Measurements from ENCODE around the gene HMCN1. TPM values are rescaled to one million over a fixed set of nuclear protein-coding genes. Genes with fewer than 3 reads are reported as not detected.

The HMCN1 gene
- total RNA-seq, 4 donors from 2014 or later: 1.0 to 8.1 (median 2.5) TPM

GRCh38 chr1:185896863-185897262 lies 162.7 kb downstream of the HMCN1 start:
- no peak for DNase-seq (ENCODE audit: low spot score in 2 of 2)
- intact Hi-C loops (cut with DNase I; ENCODE audit: low total_unique reads): no loop called here
- H3K4me3 ChIP-seq (ENCODE audit: low read depth, poor library complexity, severe bottlenecking): no peak overlapping the region
- no peak for TF ChIP-seq POLR2A (IDR thresholded peaks at IDR 0.05)
- no peak for TF ChIP-seq CTCF (IDR thresholded peaks at IDR 0.05)

DNA sequence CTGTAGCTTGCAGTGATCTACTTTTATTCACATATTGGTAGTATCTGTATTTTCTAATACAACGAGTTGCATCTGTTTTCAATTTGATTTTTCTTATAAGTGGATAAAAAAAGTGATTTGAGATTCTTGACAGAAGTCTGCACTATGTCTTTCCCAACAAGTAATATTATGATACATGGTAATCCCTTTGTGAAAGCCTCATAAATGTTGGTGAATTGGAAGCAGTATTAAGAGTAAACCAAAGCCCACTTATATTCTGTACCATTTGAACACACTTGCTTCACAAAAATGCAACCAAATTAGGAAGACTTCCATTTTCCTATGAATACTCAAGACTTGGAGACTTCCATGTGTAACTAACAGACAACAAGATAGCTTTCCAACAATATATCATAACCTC lies 172.0 kb downstream of the HMCN1 start:
- intact Hi-C loops (cut with DNase I; ENCODE audit: low total_unique reads): no loop called here
- no peak for DNase-seq (ENCODE audit: low spot score in 2 of 2)
- TF ChIP-seq CTCF (IDR thresholded peaks at IDR 0.05) (no peak), POLR2A (IDR thresholded peaks at IDR 0.05) (no peak)
- 58 to 61% methylated on average over 1 of the region's 1 CpG for WGBS, 2 donors
- no peak overlapping the region for H3K4me3 ChIP-seq (ENCODE audit: low read depth, poor library complexity, severe bottlenecking)

GRCh38 chr1:185907246-185907645 lies 173.1 kb downstream of the HMCN1 start:
- intact Hi-C loops (cut with DNase I; ENCODE audit: low total_unique reads): no loop called here
- H3K4me3 ChIP-seq (ENCODE audit: low read depth, poor library complexity, severe bottlenecking): no peak overlapping the region
- no peak for TF ChIP-seq POLR2A (IDR thresholded peaks at IDR 0.05)
- no peak for TF ChIP-seq CTCF (IDR thresholded peaks at IDR 0.05)
- 57 to 70% methylated on average over 2 of the region's 2 CpGs for WGBS, 2 donors
- no peak for DNase-seq (ENCODE audit: low spot score in 2 of 2)

- intact Hi-C loops (cut with DNase I; ENCODE audit: low total_unique reads): no loop called here
- DNase-seq (ENCODE audit: low spot score in 2 of 2): no peak
- TF ChIP-seq POLR2A (IDR thresholded peaks at IDR 0.05) (no peak), CTCF (IDR thresholded peaks at IDR 0.05) (no peak)
- 83 to 84% methylated on average over 4 of the region's 4 CpGs for WGBS, 2 donors
- no peak overlapping the region for H3K4me3 ChIP-seq (ENCODE audit: low read depth, poor library complexity, severe bottlenecking)
Measured at GRCh38 chr1:185911978-185912377, 177.8 kb downstream of the HMCN1 start.

DNA sequence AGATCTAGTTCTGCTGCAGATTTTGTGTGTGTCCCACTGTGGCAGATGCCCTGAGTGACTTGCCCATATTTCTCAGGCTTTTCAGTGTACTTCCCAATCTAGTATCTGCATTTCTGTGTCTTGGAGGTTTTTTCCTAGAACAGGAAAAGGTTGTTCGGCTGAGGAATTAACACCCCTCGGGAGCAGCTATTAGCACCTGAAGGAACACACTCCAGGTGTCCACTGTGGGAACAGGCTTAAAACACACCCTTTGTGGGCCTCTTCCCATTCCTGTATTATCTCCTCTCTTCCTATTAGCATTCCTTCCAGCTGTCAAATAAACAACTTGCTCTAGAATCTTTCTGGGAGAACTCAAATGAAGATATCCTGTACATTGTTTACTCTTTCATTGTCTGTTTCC lies 178.3 kb downstream of the HMCN1 start:
- intact Hi-C loops (cut with DNase I; ENCODE audit: low total_unique reads): no loop called here
- TF ChIP-seq CTCF (IDR thresholded peaks at IDR 0.05): no peak
- no peak for TF ChIP-seq POLR2A (IDR thresholded peaks at IDR 0.05)
- WGBS, 2 donors: 66 to 75% methylated on average over 2 of the region's 2 CpGs
- DNase-seq (ENCODE audit: low spot score in 2 of 2): no peak
- H3K4me3 ChIP-seq (ENCODE audit: low read depth, poor library complexity, severe bottlenecking): no peak overlapping the region

DNA sequence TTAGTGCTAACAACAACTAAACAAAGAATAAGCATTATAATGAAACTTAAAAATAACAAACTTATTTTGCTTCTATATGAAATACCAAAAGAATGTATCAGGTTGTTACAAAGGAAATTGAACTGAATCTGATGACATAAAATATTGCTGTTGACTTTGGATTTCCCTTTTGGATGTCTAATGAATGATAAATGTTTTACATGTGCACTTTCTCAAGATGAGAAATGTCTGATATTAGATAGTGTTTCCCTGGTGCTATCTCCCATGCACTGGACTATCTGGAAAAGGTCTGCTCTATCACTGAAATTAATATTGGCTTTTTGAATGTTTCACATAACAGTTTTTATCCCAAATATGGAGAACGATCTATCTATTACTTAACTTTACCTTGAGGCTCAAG lies 179.9 kb downstream of the HMCN1 start:
- 92 to 94% methylated on average over 1 of the region's 1 CpG for WGBS, 2 donors
- no peak overlapping the region for H3K4me3 ChIP-seq (ENCODE audit: low read depth, poor library complexity, severe bottlenecking)
- intact Hi-C loops (cut with DNase I; ENCODE audit: low total_unique reads): no loop called here
- TF ChIP-seq POLR2A (IDR thresholded peaks at IDR 0.05) (no peak), CTCF (IDR thresholded peaks at IDR 0.05) (no peak)
- DNase-seq (ENCODE audit: low spot score in 2 of 2): no peak

Measured in lower leg skin (tissue), 4 donors.